WTC11 (cell line): ENCODE data around the gene RSPH10B. TPM values are rescaled to one million over a fixed set of nuclear protein-coding genes. Genes with fewer than 3 reads are reported as not detected.
"Not testable (repeated sequence)": the region's sequence is repeated elsewhere in the genome, so short reads cannot be mapped to it uniquely, and the experiment has no call there.

Experiments
- ATAC-seq: fragments of 200-7000 bp; cut with Tn5 transposase; 2 replicates; pipeline ENCODE4 v1.10.0; 2021; ENCODE audit warnings: mild to moderate bottlenecking, moderate library complexity
- CTCF ChIA-PET: fragments of 300-600 bp; sonication (Branson Sonifier 250); formaldehyde crosslinking; loops from one replicate; lab custom pipeline; 2021; ENCODE audit warnings: antibody characterized with exemption; lab: Charles Lee
- POLR2A ChIA-PET: fragments of 350-600 bp; sonication (Branson Sonifier 250); formaldehyde crosslinking; loops from one replicate; lab custom pipeline; 2021; ENCODE audit warnings: antibody characterized with exemption; lab: Charles Lee
- DNase-seq: peaks from one replicate; pipeline ENCODE4 v3.0.0; 2021; ENCODE audit warnings: low spot score
- H3K27ac Mint-ChIP-seq: 2 replicates; pipeline ENCODE4 v1.8.0; 2021; ENCODE audit warnings: mixed read lengths
- H3K27me3 Mint-ChIP-seq: 2 replicates; pipeline ENCODE4 v1.8.0; 2021; ENCODE audit warnings: low read depth, mild to moderate bottlenecking, moderate library complexity, mixed read lengths
- H3K36me3 Mint-ChIP-seq: 2 replicates; pipeline ENCODE4 v1.8.0; 2021; ENCODE audit warnings: mixed read lengths
- H3K4me1 Mint-ChIP-seq: 2 replicates; pipeline ENCODE4 v1.8.0; 2022; ENCODE audit warnings: mixed read lengths
- H3K4me3 Mint-ChIP-seq: 2 replicates; pipeline ENCODE4 v1.8.0; 2021; ENCODE audit warnings: mild to moderate bottlenecking, moderate library complexity, mixed read lengths
- H3K9me3 Mint-ChIP-seq: 2 replicates; pipeline ENCODE4 v1.8.0; 2021; ENCODE audit warnings: mixed read lengths
- CREM ChIP-seq: sonication (generic); formaldehyde crosslinking; IDR thresholded peaks from 2 replicates; pipeline ENCODE4 v1.8.1; 2022; ENCODE audit warnings: mild to moderate bottlenecking, missing genetic modification reagents, moderate library complexity
- GTF2I ChIP-seq: fragments of 250-450 bp; sonication (Bioruptor Pico); conservative IDR thresholded peaks from 2 replicates; pipeline ENCODE4 v1.4.0; 2021; ENCODE audit warnings: mild to moderate bottlenecking
- SMAD3 ChIP-seq: sonication (generic); formaldehyde crosslinking; IDR thresholded peaks from 2 replicates; pipeline ENCODE4 v1.8.0; 2022; ENCODE audit warnings: missing genetic modification reagents, mild to moderate bottlenecking, borderline replicate concordance
- SP1 ChIP-seq: sonication (generic); formaldehyde crosslinking; conservative IDR thresholded peaks from 2 replicates; pipeline ENCODE4 v1.8.1; 2022; ENCODE audit warnings: missing genetic modification reagents
- ZMAT4 ChIP-seq: fragments of 250-450 bp; sonication (Bioruptor Pico); IDR thresholded peaks from 2 replicates; pipeline ENCODE4 v1.9.0; 2021; ENCODE audit warnings: mild to moderate bottlenecking
- ZNF121 ChIP-seq: sonication (generic); formaldehyde crosslinking; IDR thresholded peaks from 2 replicates; pipeline ENCODE4 v1.8.0; 2023; ENCODE audit warnings: missing genetic modification reagents
- ZNF671 ChIP-seq: fragments of 250-450 bp; sonication (Bioruptor Pico); IDR thresholded peaks from 2 replicates; pipeline ENCODE4 v1.8.0; 2021; ENCODE audit warnings: mild to moderate bottlenecking
- total RNA-seq: library from RNA; stranded (reverse); gene quantifications from 3 replicates; pipeline ENCODE4 v1.2.3, GENCODE V29; 2021
- TF ChIP-seq, protein P1 (sequence below): fragments of 250-450 bp; sonication (Bioruptor Pico); IDR thresholded peaks from 2 replicates; pipeline ENCODE4 v1.9.0; 2021; ENCODE audit warnings: mild to moderate bottlenecking, borderline replicate concordance
- TF ChIP-seq, protein P2 (sequence below): sonication (generic); formaldehyde crosslinking; IDR thresholded peaks from 2 replicates; pipeline ENCODE4 v1.8.0; 2023; ENCODE audit warnings: missing genetic modification reagents
- TF ChIP-seq, protein P3 (sequence below): fragments of 250-450 bp; sonication (Bioruptor Pico); IDR thresholded peaks from 2 replicates; pipeline ENCODE4 v1.9.0; 2021; ENCODE audit warnings: moderate library complexity, mild to moderate bottlenecking, inconsistent platforms, borderline replicate concordance
- TF ChIP-seq, protein P4 (sequence below): sonication (generic); formaldehyde crosslinking; IDR thresholded peaks from 2 replicates; pipeline ENCODE4 v1.8.1; 2023; ENCODE audit warnings: mild to moderate bottlenecking, missing genetic modification reagents

The RSPH10B gene
- total RNA-seq, 1 experiment from 2014 or later = 0.35 TPM

- TF ChIP-seq, protein P1, sequence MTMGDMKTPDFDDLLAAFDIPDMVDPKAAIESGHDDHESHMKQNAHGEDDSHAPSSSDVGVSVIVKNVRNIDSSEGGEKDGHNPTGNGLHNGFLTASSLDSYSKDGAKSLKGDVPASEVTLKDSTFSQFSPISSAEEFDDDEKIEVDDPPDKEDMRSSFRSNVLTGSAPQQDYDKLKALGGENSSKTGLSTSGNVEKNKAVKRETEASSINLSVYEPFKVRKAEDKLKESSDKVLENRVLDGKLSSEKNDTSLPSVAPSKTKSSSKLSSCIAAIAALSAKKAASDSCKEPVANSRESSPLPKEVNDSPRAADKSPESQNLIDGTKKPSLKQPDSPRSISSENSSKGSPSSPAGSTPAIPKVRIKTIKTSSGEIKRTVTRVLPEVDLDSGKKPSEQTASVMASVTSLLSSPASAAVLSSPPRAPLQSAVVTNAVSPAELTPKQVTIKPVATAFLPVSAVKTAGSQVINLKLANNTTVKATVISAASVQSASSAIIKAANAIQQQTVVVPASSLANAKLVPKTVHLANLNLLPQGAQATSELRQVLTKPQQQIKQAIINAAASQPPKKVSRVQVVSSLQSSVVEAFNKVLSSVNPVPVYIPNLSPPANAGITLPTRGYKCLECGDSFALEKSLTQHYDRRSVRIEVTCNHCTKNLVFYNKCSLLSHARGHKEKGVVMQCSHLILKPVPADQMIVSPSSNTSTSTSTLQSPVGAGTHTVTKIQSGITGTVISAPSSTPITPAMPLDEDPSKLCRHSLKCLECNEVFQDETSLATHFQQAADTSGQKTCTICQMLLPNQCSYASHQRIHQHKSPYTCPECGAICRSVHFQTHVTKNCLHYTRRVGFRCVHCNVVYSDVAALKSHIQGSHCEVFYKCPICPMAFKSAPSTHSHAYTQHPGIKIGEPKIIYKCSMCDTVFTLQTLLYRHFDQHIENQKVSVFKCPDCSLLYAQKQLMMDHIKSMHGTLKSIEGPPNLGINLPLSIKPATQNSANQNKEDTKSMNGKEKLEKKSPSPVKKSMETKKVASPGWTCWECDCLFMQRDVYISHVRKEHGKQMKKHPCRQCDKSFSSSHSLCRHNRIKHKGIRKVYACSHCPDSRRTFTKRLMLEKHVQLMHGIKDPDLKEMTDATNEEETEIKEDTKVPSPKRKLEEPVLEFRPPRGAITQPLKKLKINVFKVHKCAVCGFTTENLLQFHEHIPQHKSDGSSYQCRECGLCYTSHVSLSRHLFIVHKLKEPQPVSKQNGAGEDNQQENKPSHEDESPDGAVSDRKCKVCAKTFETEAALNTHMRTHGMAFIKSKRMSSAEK (CRISPR knock-in tag) = 0 out of 2 replicates have a peak, but pooled peaks have one; percentile 48
- no peak for TF ChIP-seq SMAD3 (CRISPR knock-in tag)
These were observed 38.5 kb upstream of the RSPH10B start, which contains the start of the genes AIMP2 and PMS2 (continued) for GRCh38 chr7:6008668-6009611.

DNA sequence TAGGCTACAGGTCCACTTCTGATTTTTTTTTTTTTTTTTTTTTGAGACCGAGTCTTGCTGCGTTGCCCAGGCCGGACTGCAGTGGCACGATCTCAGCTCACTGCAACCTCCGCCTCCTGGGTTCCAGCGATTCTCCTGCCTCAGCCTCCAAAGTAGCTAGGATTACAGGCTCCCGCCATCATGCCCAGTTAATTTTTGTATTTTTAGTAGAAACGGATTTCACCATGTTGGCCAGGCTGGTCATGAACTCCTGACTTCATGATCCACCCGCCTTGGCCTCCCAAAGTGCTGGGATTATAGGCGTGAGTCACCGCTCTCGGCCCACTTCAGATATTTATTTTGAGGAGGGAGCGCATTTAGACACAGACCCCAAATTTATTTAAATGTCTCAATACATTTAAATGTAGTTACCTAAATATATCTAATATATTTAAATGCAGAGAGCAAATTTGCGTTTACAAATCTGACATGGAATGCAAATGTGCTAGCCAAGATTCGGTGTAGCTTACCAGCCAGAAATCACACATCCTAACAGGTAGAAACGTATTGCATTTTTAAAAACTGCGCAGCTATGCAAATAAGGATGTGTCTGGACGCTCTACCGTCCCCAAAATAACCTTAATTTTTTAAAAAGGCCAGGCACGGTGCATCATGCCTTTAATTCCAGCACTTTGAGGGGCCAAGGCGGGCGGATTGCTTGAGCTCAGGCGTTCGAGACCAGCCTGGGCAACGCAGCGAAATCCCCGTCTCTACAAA is 37.5 kb upstream of the RSPH10B start:
- Mint-ChIP-seq H3K4me1 (peaks cover 18% of the 10 kb centered on the region), H3K36me3 (peaks cover 27% of the 10 kb centered on the region), H3K4me3 (peak overlapping the region; percentile 81)
- ChIA-PET POLR2A (interaction anchor here (0.6 to 1.2 kb wide), 5 partner anchors 9 to 368 kb away, joined by 3 to 5 read pairs (median 4); no protein-coding TSS in a partner anchor), CTCF (interaction anchor here (1.1 to 1.6 kb wide), 2 partner anchors 10 to 151 kb away, joined by 5 to 11 read pairs; no protein-coding TSS in a partner anchor)
- H3K9me3 Mint-ChIP-seq, ATAC-seq, H3K27ac Mint-ChIP-seq, DNase-seq, H3K27me3 Mint-ChIP-seq: not testable (repeated sequence)
- TF ChIP-seq ZNF121 (CRISPR knock-in tag) = 0 out of 2 replicates have a peak, but pooled peaks have one; percentile 46
- TF ChIP-seq GTF2I (CRISPR knock-in tag) = 0 out of 2 replicates have a peak, but pooled peaks have one; percentile 7

- peaks cover 25% of the 10 kb centered on the region for H3K36me3 Mint-ChIP-seq
- no peak for ATAC-seq
- CTCF ChIA-PET = no interaction called here
- peak overlapping the region; percentile 18; the same call in 1 of the 2 replicates for H3K27ac Mint-ChIP-seq
- H3K4me1 Mint-ChIP-seq = peaks cover 18% of the 10 kb centered on the region
- TF ChIP-seq ZMAT4 = no peak
- TF ChIP-seq, protein P2, sequence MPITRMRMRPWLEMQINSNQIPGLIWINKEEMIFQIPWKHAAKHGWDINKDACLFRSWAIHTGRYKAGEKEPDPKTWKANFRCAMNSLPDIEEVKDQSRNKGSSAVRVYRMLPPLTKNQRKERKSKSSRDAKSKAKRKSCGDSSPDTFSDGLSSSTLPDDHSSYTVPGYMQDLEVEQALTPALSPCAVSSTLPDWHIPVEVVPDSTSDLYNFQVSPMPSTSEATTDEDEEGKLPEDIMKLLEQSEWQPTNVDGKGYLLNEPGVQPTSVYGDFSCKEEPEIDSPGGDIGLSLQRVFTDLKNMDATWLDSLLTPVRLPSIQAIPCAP (CRISPR knock-in tag) = no peak
- TF ChIP-seq, protein P3, sequence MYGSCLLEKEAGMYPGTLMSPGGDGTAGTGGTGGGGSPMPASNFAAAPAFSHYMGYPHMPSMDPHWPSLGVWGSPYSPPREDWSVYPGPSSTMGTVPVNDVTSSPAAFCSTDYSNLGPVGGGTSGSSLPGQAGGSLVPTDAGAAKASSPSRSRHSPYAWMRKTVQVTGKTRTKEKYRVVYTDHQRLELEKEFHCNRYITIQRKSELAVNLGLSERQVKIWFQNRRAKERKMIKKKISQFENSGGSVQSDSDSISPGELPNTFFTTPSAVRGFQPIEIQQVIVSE = no peak
- TF ChIP-seq SP1 (CRISPR knock-in tag) = no peak
- TF ChIP-seq CREM (CRISPR knock-in tag) = no peak
- TF ChIP-seq, protein P4, sequence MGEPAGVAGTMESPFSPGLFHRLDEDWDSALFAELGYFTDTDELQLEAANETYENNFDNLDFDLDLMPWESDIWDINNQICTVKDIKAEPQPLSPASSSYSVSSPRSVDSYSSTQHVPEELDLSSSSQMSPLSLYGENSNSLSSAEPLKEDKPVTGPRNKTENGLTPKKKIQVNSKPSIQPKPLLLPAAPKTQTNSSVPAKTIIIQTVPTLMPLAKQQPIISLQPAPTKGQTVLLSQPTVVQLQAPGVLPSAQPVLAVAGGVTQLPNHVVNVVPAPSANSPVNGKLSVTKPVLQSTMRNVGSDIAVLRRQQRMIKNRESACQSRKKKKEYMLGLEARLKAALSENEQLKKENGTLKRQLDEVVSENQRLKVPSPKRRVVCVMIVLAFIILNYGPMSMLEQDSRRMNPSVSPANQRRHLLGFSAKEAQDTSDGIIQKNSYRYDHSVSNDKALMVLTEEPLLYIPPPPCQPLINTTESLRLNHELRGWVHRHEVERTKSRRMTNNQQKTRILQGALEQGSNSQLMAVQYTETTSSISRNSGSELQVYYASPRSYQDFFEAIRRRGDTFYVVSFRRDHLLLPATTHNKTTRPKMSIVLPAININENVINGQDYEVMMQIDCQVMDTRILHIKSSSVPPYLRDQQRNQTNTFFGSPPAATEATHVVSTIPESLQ (CRISPR knock-in tag) = no peak
- TF ChIP-seq ZNF671 (CRISPR knock-in tag) = no peak
- TF ChIP-seq SMAD3 (CRISPR knock-in tag) = no peak
- TF ChIP-seq, all 79 proteins: peak for 0
- DNase-seq = no peak
- no peaks in the 10 kb centered on the region for H3K27me3 Mint-ChIP-seq
- no peaks in the 10 kb centered on the region for H3K9me3 Mint-ChIP-seq
- H3K4me3 Mint-ChIP-seq = peak overlapping the region; percentile 81
- POLR2A ChIA-PET = interaction anchor here (0.8 kb wide), 1 partner anchor 99 kb away, joined by 3 read pairs; no protein-coding TSS in a partner anchor
These were observed 36.9 kb upstream of the RSPH10B start for GRCh38 chr7:6007386-6007785.
